GM20000 (cell line): ENCODE results near the gene HNRNPC.

ENCODE experiments used
- DNase-seq: peaks from one replicate; pipeline ENCODE4 v3.0.0; 2012; ENCODE audit warnings: low spot score
- CTCF ChIP-seq: IDR thresholded peaks from 2 replicates; pipeline ENCODE4 v1.5.1; 2012; ENCODE audit warnings: mild to moderate bottlenecking, control low read depth; ENCODE audit errors: extremely low read depth, missing control alignments

HNRNPC gene

GRCh38 chr14:21163871-21164291 lies 105.4 kb downstream of the HNRNPC start:
- TF ChIP-seq CTCF, result no peak

GRCh38 chr14:21162081-21162480 lies 107.2 kb downstream of the HNRNPC start:
- no peak for TF ChIP-seq CTCF
- no peak for DNase-seq

More at GRCh38 chr14:21163871-21164291, 105.4 kb downstream of the HNRNPC start:
- no peak for DNase-seq

- DNase-seq, result no peak
- no peak for TF ChIP-seq CTCF
Observed at GRCh38 chr14:21160061-21160610, 109.1 kb downstream of the HNRNPC start.
